ENCODE data around the gene INTS15.

Gene INTS15

GRCh38 chr7:6647541-6647940, 57.7 kb downstream of the INTS15 start:
- Mint-ChIP-seq H3K36me3 (ENCODE audit: low read depth) (peaks cover 100% of the 10 kb centered on the region), H3K4me1 (ENCODE audit: low read depth) (no peaks in the 10 kb centered on the region), H3K4me3 (no peak overlapping the region), H3K27me3 (no peaks in the 10 kb centered on the region), H3K27ac (no peak overlapping the region), H3K9me3 (peaks cover 42% of the 10 kb centered on the region)
- intact Hi-C loops (cut with micrococcal nuclease) = no loop called here

GRCh38 chr7:6648066-6648814, 58.4 kb downstream of the INTS15 start:
- Mint-ChIP-seq H3K9me3 (peaks cover 43% of the 10 kb centered on the region), H3K4me3 (no peak overlapping the region), H3K27me3 (no peaks in the 10 kb centered on the region), H3K27ac (no peak overlapping the region), H3K36me3 (ENCODE audit: low read depth) (peaks cover 100% of the 10 kb centered on the region), H3K4me1 (ENCODE audit: low read depth) (no peaks in the 10 kb centered on the region)
- intact Hi-C loops (cut with micrococcal nuclease) = no loop called here

- intact Hi-C loops (cut with micrococcal nuclease) = no loop called here
- H3K4me1 Mint-ChIP-seq (ENCODE audit: low read depth) = no peaks in the 10 kb centered on the region
- H3K27me3 Mint-ChIP-seq = no peaks in the 10 kb centered on the region
- H3K9me3 Mint-ChIP-seq = peaks cover 43% of the 10 kb centered on the region
- no peak overlapping the region for H3K27ac Mint-ChIP-seq
- peaks cover 100% of the 10 kb centered on the region for H3K36me3 Mint-ChIP-seq (ENCODE audit: low read depth)
- no peak overlapping the region for H3K4me3 Mint-ChIP-seq
These were observed 58.9 kb downstream of the INTS15 start for GRCh38 chr7:6648815-6649104.

- no peaks in the 10 kb centered on the region for H3K4me1 Mint-ChIP-seq (ENCODE audit: low read depth)
- no peaks in the 10 kb centered on the region for H3K27me3 Mint-ChIP-seq
- intact Hi-C loops (cut with micrococcal nuclease) = no loop called here
- peaks cover 100% of the 10 kb centered on the region for H3K36me3 Mint-ChIP-seq (ENCODE audit: low read depth)
- H3K4me3 Mint-ChIP-seq = no peak overlapping the region
- H3K27ac Mint-ChIP-seq = no peak overlapping the region
- peaks cover 43% of the 10 kb centered on the region for H3K9me3 Mint-ChIP-seq
These were observed 59.6 kb downstream of the INTS15 start for GRCh38 chr7:6649241-6649961.

- Mint-ChIP-seq H3K36me3 (ENCODE audit: low read depth) (peaks cover 100% of the 10 kb centered on the region), H3K9me3 (peaks cover 43% of the 10 kb centered on the region), H3K4me3 (no peak overlapping the region), H3K27me3 (no peaks in the 10 kb centered on the region), H3K4me1 (ENCODE audit: low read depth) (no peaks in the 10 kb centered on the region), H3K27ac (no peak overlapping the region)
- intact Hi-C loops (cut with micrococcal nuclease) = no loop called here
These were observed 60.3 kb downstream of the INTS15 start for GRCh38 chr7:6650086-6650485.

GRCh38 chr7:6650521-6651011, 60.7 kb downstream of the INTS15 start:
- H3K4me1 Mint-ChIP-seq (ENCODE audit: low read depth) = no peaks in the 10 kb centered on the region
- intact Hi-C loops (cut with micrococcal nuclease) = no loop called here
- no peak overlapping the region for H3K4me3 Mint-ChIP-seq
- H3K9me3 Mint-ChIP-seq = peaks cover 43% of the 10 kb centered on the region
- no peaks in the 10 kb centered on the region for H3K27me3 Mint-ChIP-seq
- H3K27ac Mint-ChIP-seq = no peak overlapping the region
- peaks cover 100% of the 10 kb centered on the region for H3K36me3 Mint-ChIP-seq (ENCODE audit: low read depth)

- Mint-ChIP-seq H3K27ac (no peak overlapping the region), H3K36me3 (ENCODE audit: low read depth) (peaks cover 94% of the 10 kb centered on the region), H3K9me3 (peaks cover 43% of the 10 kb centered on the region), H3K27me3 (no peaks in the 10 kb centered on the region), H3K4me3 (no peak overlapping the region), H3K4me1 (ENCODE audit: low read depth) (no peaks in the 10 kb centered on the region)
- intact Hi-C loops (cut with micrococcal nuclease) = no loop called here
These were observed 62.1 kb downstream of the INTS15 start for GRCh38 chr7:6651851-6652445.

- Mint-ChIP-seq H3K27ac (no peak overlapping the region), H3K4me3 (no peak overlapping the region), H3K27me3 (no peaks in the 10 kb centered on the region), H3K4me1 (ENCODE audit: low read depth) (no peaks in the 10 kb centered on the region), H3K36me3 (ENCODE audit: low read depth) (peaks cover 88% of the 10 kb centered on the region), H3K9me3 (peaks cover 43% of the 10 kb centered on the region)
- intact Hi-C loops (cut with micrococcal nuclease) = no loop called here
These were observed 62.7 kb downstream of the INTS15 start for GRCh38 chr7:6652446-6653011.

- Mint-ChIP-seq H3K27me3 (no peaks in the 10 kb centered on the region), H3K27ac (no peak overlapping the region), H3K4me3 (no peak overlapping the region), H3K36me3 (ENCODE audit: low read depth) (peaks cover 80% of the 10 kb centered on the region), H3K9me3 (peaks cover 42% of the 10 kb centered on the region), H3K4me1 (ENCODE audit: low read depth) (no peaks in the 10 kb centered on the region)
- intact Hi-C loops (cut with micrococcal nuclease) = no loop called here
These were observed 63.5 kb downstream of the INTS15 start for GRCh38 chr7:6653071-6654003.

GRCh38 chr7:6654113-6654841, 64.5 kb downstream of the INTS15 start:
- Mint-ChIP-seq H3K36me3 (ENCODE audit: low read depth) (peaks cover 71% of the 10 kb centered on the region), H3K27me3 (no peaks in the 10 kb centered on the region), H3K4me1 (ENCODE audit: low read depth) (no peaks in the 10 kb centered on the region), H3K4me3 (no peak overlapping the region), H3K9me3 (peaks cover 33% of the 10 kb centered on the region), H3K27ac (no peak overlapping the region)
- intact Hi-C loops (cut with micrococcal nuclease) = no loop called here

GRCh38 chr7:6654842-6655610, 65.2 kb downstream of the INTS15 start:
- Mint-ChIP-seq H3K4me1 (ENCODE audit: low read depth) (no peaks in the 10 kb centered on the region), H3K9me3 (peaks cover 25% of the 10 kb centered on the region), H3K27me3 (peaks cover 2% of the 10 kb centered on the region), H3K4me3 (no peak overlapping the region), H3K36me3 (ENCODE audit: low read depth) (peaks cover 63% of the 10 kb centered on the region), H3K27ac (no peak overlapping the region)
- intact Hi-C loops (cut with micrococcal nuclease) = no loop called here

- intact Hi-C loops (cut with micrococcal nuclease) = no loop called here
- Mint-ChIP-seq H3K27ac (no peak overlapping the region), H3K4me3 (no peak overlapping the region), H3K9me3 (peaks cover 17% of the 10 kb centered on the region), H3K4me1 (ENCODE audit: low read depth) (no peaks in the 10 kb centered on the region), H3K36me3 (ENCODE audit: low read depth) (peaks cover 55% of the 10 kb centered on the region), H3K27me3 (peaks cover 8% of the 10 kb centered on the region)
These were observed 66.0 kb downstream of the INTS15 start for GRCh38 chr7:6655636-6656385.

Measured in dendritic cell treated with granulocyte-macrophage colony-stimulating factor and Interleukin-4, amounts not matched to agents 40 ng/mL and 50 ng/mL, for 4 days (primary cell).